CD8-positive, alpha-beta memory T cell (primary cell): ENCODE measurements around the gene EXD3. TPM values are rescaled to one million over a fixed set of nuclear protein-coding genes. Genes with fewer than 3 reads are reported as not detected.

Experiments used
- CTCF ChIA-PET: fragments of 350-600 bp; sonication (Branson Sonifier 250); formaldehyde crosslinking; loops from one replicate; lab custom pipeline; 2021; ENCODE audit warnings: antibody characterized with exemption; lab: Charles Lee
- POLR2A ChIA-PET: fragments of 350-600 bp; sonication (Branson Sonifier 250); formaldehyde crosslinking; loops from one replicate; lab custom pipeline; 2021; ENCODE audit warnings: antibody characterized with exemption; lab: Charles Lee
- DNase-seq, 5 donors: peaks; one replicate each; pipeline versions ENCODE4 v3.0.0 to v3.0.0-alpha.2; 2020 to 2022; ENCODE audit warnings: mixed read lengths in 1 of 5
- H3K27ac ChIP-seq: one replicate; pipeline ENCODE4 v1.7.0; 2013; ENCODE audit warnings: low read depth, mild to moderate bottlenecking, low read length, moderate library complexity
- H3K27me3 ChIP-seq: 2 replicates; pipeline ENCODE4 v1.7.0; 2013; ENCODE audit warnings: low read length, mild to moderate bottlenecking; ENCODE audit not compliant: insufficient read depth, poor library complexity, severe bottlenecking
- H3K36me3 ChIP-seq: 2 replicates; pipeline ENCODE4 v1.7.0; 2013; ENCODE audit warnings: mild to moderate bottlenecking, low read length, moderate library complexity; ENCODE audit not compliant: insufficient read depth
- H3K4me1 ChIP-seq: 2 replicates; pipeline ENCODE4 v1.7.0; 2013; ENCODE audit warnings: mild to moderate bottlenecking, low read length, moderate library complexity; ENCODE audit not compliant: insufficient read depth
- H3K4me3 ChIP-seq: 2 replicates; pipeline ENCODE4 v1.7.0; 2013; ENCODE audit warnings: mild to moderate bottlenecking, low read length
- H3K9me3 ChIP-seq: 2 replicates; pipeline ENCODE4 v1.7.0; 2013; ENCODE audit warnings: mild to moderate bottlenecking, low read length
- H3K27ac Mint-ChIP-seq, 8 donors: one replicate each; pipeline ENCODE4 v1.8.0; 2020 to 2021; ENCODE audit warnings: mixed read lengths in 8 of 8, mild to moderate bottlenecking in 6 of 8, inconsistent platforms in 3 of 8, moderate library complexity in 3 of 8
- H3K27me3 Mint-ChIP-seq, 2 donors: one replicate each; pipeline ENCODE4 v1.8.0; 2020 to 2021; ENCODE audit warnings: mixed read lengths in 2 of 2, mild to moderate bottlenecking in 1 of 2, moderate library complexity in 1 of 2
- H3K36me3 Mint-ChIP-seq, 3 donors: one replicate each; pipeline ENCODE4 v1.8.0; 2020 to 2021; ENCODE audit warnings: mixed read lengths in 3 of 3, inconsistent platforms in 1 of 3, mild to moderate bottlenecking in 1 of 3
- H3K4me1 Mint-ChIP-seq, 3 donors: one replicate each; pipeline ENCODE4 v1.8.0; 2020 to 2021; ENCODE audit warnings: mixed read lengths in 3 of 3, inconsistent platforms in 1 of 3, mild to moderate bottlenecking in 1 of 3
- H3K4me3 Mint-ChIP-seq, 7 donors: one replicate each; pipeline ENCODE4 v1.8.0; 2020 to 2021; ENCODE audit warnings: mixed read lengths in 7 of 7, mild to moderate bottlenecking in 6 of 7, moderate library complexity in 4 of 7, inconsistent platforms in 2 of 7
- H3K9me3 Mint-ChIP-seq, 5 donors: one replicate each; pipeline ENCODE4 v1.8.0; 2020 to 2022; ENCODE audit warnings: mixed read lengths in 5 of 5, mild to moderate bottlenecking in 3 of 5, moderate library complexity in 2 of 5, inconsistent platforms in 1 of 5
- polyA plus RNA-seq: library from polyadenylated mRNA; unstranded; fragments of 300-500 nt; fragmentation: Illumina TruSeq; gene quantifications from one replicate; pipeline ENCODE4 v1.2.3, GENCODE V29; 2021
- total RNA-seq, 2 experiments: library from RNA; stranded (reverse); gene quantifications; one replicate each; pipeline ENCODE4 v1.2.3, GENCODE V29; 2021

Gene EXD3
- total and polyA plus RNA-seq, 3 experiments from 2014 or later: 4.8 to 6.7 (median 6.6) TPM

GRCh38 chr9:137406085-137406760, 16.7 kb downstream of the EXD3 start:
- Mint-ChIP-seq H3K27me3 (peaks cover 0 to 2% of the 10 kb centered on the region in 2 donors), H3K36me3 (peaks cover 0 to 6% (median 6%) of the 10 kb centered on the region in 3 donors), H3K9me3 (no peaks in the 10 kb centered on the region), H3K27ac (no peak overlapping the region), H3K4me1 (peaks cover 3 to 6% (median 4%) of the 10 kb centered on the region in 3 donors), H3K4me3 (peak overlapping the region in 3 of 7 donors; percentile 35 to 56 (median 39))
- Histone ChIP-seq H3K4me1 (peaks cover 13% of the 10 kb centered on the region), H3K4me3 (no peak overlapping the region), H3K36me3 (no peaks in the 10 kb centered on the region), H3K9me3 (no peaks in the 10 kb centered on the region), H3K27ac (no peak overlapping the region), H3K27me3 (no peaks in the 10 kb centered on the region)
- no peak for DNase-seq
- ChIA-PET CTCF (no interaction called here), POLR2A (no interaction called here)

GRCh38 chr9:137405677-137406081, 17.3 kb downstream of the EXD3 start:
- peak overlapping the region in 2 of 7 donors; percentile 32 to 39 for H3K4me3 Mint-ChIP-seq
- Histone ChIP-seq H3K4me1 (peaks cover 8% of the 10 kb centered on the region), H3K27ac (no peak overlapping the region), H3K27me3 (no peaks in the 10 kb centered on the region), H3K36me3 (no peaks in the 10 kb centered on the region), H3K9me3 (no peaks in the 10 kb centered on the region), H3K4me3 (no peak overlapping the region)
- POLR2A ChIA-PET: no interaction called here
- CTCF ChIA-PET: no interaction called here
- DNase-seq: no peak
- H3K27ac Mint-ChIP-seq: no peak overlapping the region
- H3K36me3 Mint-ChIP-seq: peaks cover 0 to 6% (median 6%) of the 10 kb centered on the region in 3 donors
- peaks cover 3 to 6% (median 4%) of the 10 kb centered on the region in 3 donors for H3K4me1 Mint-ChIP-seq
- no peaks in the 10 kb centered on the region for H3K9me3 Mint-ChIP-seq
- H3K27me3 Mint-ChIP-seq: peaks cover 0 to 2% of the 10 kb centered on the region in 2 donors

- Histone ChIP-seq H3K4me1 (peaks cover 6% of the 10 kb centered on the region), H3K4me3 (no peak overlapping the region), H3K36me3 (no peaks in the 10 kb centered on the region), H3K9me3 (no peaks in the 10 kb centered on the region), H3K27ac (no peak overlapping the region), H3K27me3 (no peaks in the 10 kb centered on the region)
- no peak for DNase-seq
- H3K4me3 Mint-ChIP-seq: no peak overlapping the region
- POLR2A ChIA-PET: no interaction called here
- no peaks in the 10 kb centered on the region for H3K9me3 Mint-ChIP-seq
- peaks cover 0 to 9% (median 8%) of the 10 kb centered on the region in 3 donors for H3K36me3 Mint-ChIP-seq
- peaks cover 0 to 2% of the 10 kb centered on the region in 2 donors for H3K27me3 Mint-ChIP-seq
- H3K4me1 Mint-ChIP-seq: peaks cover 1 to 4% (median 3%) of the 10 kb centered on the region in 3 donors
- CTCF ChIA-PET: no interaction called here
- H3K27ac Mint-ChIP-seq: no peak overlapping the region
Observed at GRCh38 chr9:137404961-137405567, 17.9 kb downstream of the EXD3 start.

GRCh38 chr9:137403269-137403668, 19.7 kb downstream of the EXD3 start:
- Mint-ChIP-seq H3K9me3 (no peaks in the 10 kb centered on the region), H3K27ac (no peak overlapping the region), H3K4me3 (no peak overlapping the region), H3K4me1 (peaks cover 1 to 6% (median 5%) of the 10 kb centered on the region in 3 donors), H3K36me3 (peaks cover 0 to 10% (median 9%) of the 10 kb centered on the region in 3 donors), H3K27me3 (peaks cover 0 to 2% of the 10 kb centered on the region in 2 donors)
- Histone ChIP-seq H3K9me3 (no peaks in the 10 kb centered on the region), H3K4me3 (no peak overlapping the region), H3K36me3 (no peaks in the 10 kb centered on the region), H3K27me3 (no peaks in the 10 kb centered on the region), H3K4me1 (peaks cover 6% of the 10 kb centered on the region), H3K27ac (no peak overlapping the region)
- DNase-seq: no peak
- CTCF ChIA-PET: no interaction called here
- POLR2A ChIA-PET: no interaction called here

GRCh38 chr9:137402746-137403145, 20.2 kb downstream of the EXD3 start:
- no peaks in the 10 kb centered on the region for H3K36me3 ChIP-seq
- Mint-ChIP-seq H3K27me3 (peaks cover 0 to 2% of the 10 kb centered on the region in 2 donors), H3K4me3 (no peak overlapping the region), H3K4me1 (peaks cover 4 to 9% (median 8%) of the 10 kb centered on the region in 3 donors), H3K9me3 (no peaks in the 10 kb centered on the region), H3K27ac (no peak overlapping the region), H3K36me3 (peaks cover 0 to 10% (median 9%) of the 10 kb centered on the region in 3 donors)
- H3K4me3 ChIP-seq: no peak overlapping the region
- H3K27ac ChIP-seq: no peak overlapping the region
- CTCF ChIA-PET: no interaction called here
- POLR2A ChIA-PET: no interaction called here
- H3K27me3 ChIP-seq: no peaks in the 10 kb centered on the region
- peaks cover 6% of the 10 kb centered on the region for H3K4me1 ChIP-seq
- no peak for DNase-seq
- no peaks in the 10 kb centered on the region for H3K9me3 ChIP-seq

- Mint-ChIP-seq H3K36me3 (peaks cover 0 to 15% (median 10%) of the 10 kb centered on the region in 3 donors), H3K4me1 (peaks cover 6 to 15% (median 7%) of the 10 kb centered on the region in 3 donors), H3K4me3 (no peak overlapping the region), H3K27me3 (no peaks in the 10 kb centered on the region), H3K27ac (no peak overlapping the region), H3K9me3 (no peaks in the 10 kb centered on the region)
- ChIA-PET CTCF (no interaction called here), POLR2A (no interaction called here)
- Histone ChIP-seq H3K27ac (no peak overlapping the region), H3K9me3 (no peaks in the 10 kb centered on the region), H3K4me3 (no peak overlapping the region), H3K36me3 (no peaks in the 10 kb centered on the region), H3K4me1 (no peaks in the 10 kb centered on the region), H3K27me3 (no peaks in the 10 kb centered on the region)
- no peak for DNase-seq
Observed at GRCh38 chr9:137398561-137399468, 24.1 kb downstream of the EXD3 start.

GRCh38 chr9:137397675-137398423, 25.1 kb downstream of the EXD3 start:
- H3K27ac Mint-ChIP-seq: no peak overlapping the region
- H3K36me3 ChIP-seq: no peaks in the 10 kb centered on the region
- ChIA-PET CTCF (no interaction called here), POLR2A (no interaction called here)
- DNase-seq: no peak
- no peaks in the 10 kb centered on the region for H3K9me3 ChIP-seq
- peaks cover 0 to 15% (median 10%) of the 10 kb centered on the region in 3 donors for H3K36me3 Mint-ChIP-seq
- H3K4me1 Mint-ChIP-seq: peaks cover 6 to 15% (median 7%) of the 10 kb centered on the region in 3 donors
- no peak overlapping the region for H3K4me3 Mint-ChIP-seq
- H3K9me3 Mint-ChIP-seq: no peaks in the 10 kb centered on the region
- H3K4me1 ChIP-seq: no peaks in the 10 kb centered on the region
- H3K27me3 ChIP-seq: no peaks in the 10 kb centered on the region
- H3K27me3 Mint-ChIP-seq: no peaks in the 10 kb centered on the region
- H3K4me3 ChIP-seq: no peak overlapping the region
- no peak overlapping the region for H3K27ac ChIP-seq
